ENCODE data around the gene TOLLIP.

TOLLIP gene

GRCh38 chr11:1301220-1302000 lies 8.0 kb downstream of the TOLLIP start:
- H3K27me3 ChIP-seq = no peaks in the 10 kb centered on the region
- peak overlapping the region in 7 of 11 experiments; percentile 9 to 98 (median 93); a peak in 13 of 22 replicates for H3K4me2 ChIP-seq
- peaks cover 91 to 100% (median 98%) of the 10 kb centered on the region in 11 experiments for H4K20me1 ChIP-seq
- peaks cover 45 to 96% (median 87%) of the 10 kb centered on the region in 10 experiments for H3K4me1 ChIP-seq
- peak overlapping the region in 8 of 11 experiments; percentile 5 to 73 (median 34); a peak in 9 of 22 replicates for H3K9ac ChIP-seq
- H3K4me3 ChIP-seq = no peak overlapping the region
- H3K27ac ChIP-seq = peak overlapping the region in 10 of 11 experiments; percentile 5 to 58 (median 34); a peak in 11 of 22 replicates
- no peaks in the 10 kb centered on the region for H3K9me3 ChIP-seq (replicated peaks in 1 of 11)
- peaks cover 20 to 93% (median 63%) of the 10 kb centered on the region in 11 experiments; a peak in 21 of 22 replicates for H3K36me3 ChIP-seq
- no peak for TF ChIP-seq Cebpa-rat (IDR thresholded peaks at IDR 0.05)

GRCh38 chr11:1300569-1301187 lies 8.8 kb downstream of the TOLLIP start:
- H3K27ac ChIP-seq = peak overlapping the region in 7 of 11 experiments; percentile 32 to 76 (median 67); a peak in 9 of 22 replicates
- H3K4me2 ChIP-seq = peak overlapping the region in 6 of 11 experiments; percentile 2 to 97 (median 66); a peak in 11 of 22 replicates
- no peak overlapping the region for H3K4me3 ChIP-seq
- no peaks in the 10 kb centered on the region for H3K27me3 ChIP-seq
- H4K20me1 ChIP-seq = peaks cover 91 to 100% (median 98%) of the 10 kb centered on the region in 11 experiments
- H3K4me1 ChIP-seq = peaks cover 37 to 88% (median 80%) of the 10 kb centered on the region in 10 experiments
- H3K36me3 ChIP-seq = peaks cover 19 to 93% (median 63%) of the 10 kb centered on the region in 11 experiments; a peak in 21 of 22 replicates
- H3K9me3 ChIP-seq (replicated peaks in 1 of 11) = no peaks in the 10 kb centered on the region
- H3K9ac ChIP-seq = peak overlapping the region in 7 of 11 experiments; percentile 3 to 55 (median 35); a peak in 7 of 22 replicates
- TF ChIP-seq Cebpa-rat (IDR thresholded peaks at IDR 0.05) = no peak

DNA sequence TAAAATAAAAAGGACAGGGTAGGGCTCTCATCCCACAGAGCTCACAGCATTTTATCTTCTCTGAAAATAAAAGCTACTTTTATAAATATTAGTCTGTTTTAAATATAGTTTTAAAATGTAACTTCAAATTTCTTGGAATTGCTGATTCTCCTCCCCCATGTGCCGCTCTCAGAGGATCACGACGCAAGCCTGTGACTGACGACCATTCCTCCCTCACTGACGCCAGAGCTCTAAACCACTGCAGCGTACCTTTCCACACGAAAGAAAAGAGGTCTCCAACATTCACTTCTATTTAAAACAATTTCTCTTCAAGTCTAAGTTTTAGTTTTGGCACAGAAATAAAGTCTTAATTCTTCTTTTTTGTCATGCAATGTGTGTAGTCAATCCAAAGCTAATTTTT lies 9.3 kb downstream of the TOLLIP start:
- peak overlapping the region in 9 of 11 experiments; percentile 28 to 76 (median 67); a peak in 12 of 22 replicates for H3K27ac ChIP-seq
- no peak for TF ChIP-seq Cebpa-rat (IDR thresholded peaks at IDR 0.05)
- no peaks in the 10 kb centered on the region for H3K9me3 ChIP-seq (replicated peaks in 1 of 11)
- peak overlapping the region in 8 of 11 experiments; percentile 3 to 65 (median 38); a peak in 7 of 22 replicates for H3K9ac ChIP-seq
- peaks cover 18 to 93% (median 63%) of the 10 kb centered on the region in 11 experiments; a peak in 21 of 22 replicates for H3K36me3 ChIP-seq
- H3K4me1 ChIP-seq = peaks cover 32 to 83% (median 74%) of the 10 kb centered on the region in 10 experiments
- peaks cover 91 to 100% (median 98%) of the 10 kb centered on the region in 11 experiments for H4K20me1 ChIP-seq
- no peak overlapping the region for H3K4me3 ChIP-seq
- H3K27me3 ChIP-seq = no peaks in the 10 kb centered on the region
- H3K4me2 ChIP-seq = peak overlapping the region in 7 of 11 experiments; percentile 48 to 97 (median 83); a peak in 13 of 22 replicates

DNA sequence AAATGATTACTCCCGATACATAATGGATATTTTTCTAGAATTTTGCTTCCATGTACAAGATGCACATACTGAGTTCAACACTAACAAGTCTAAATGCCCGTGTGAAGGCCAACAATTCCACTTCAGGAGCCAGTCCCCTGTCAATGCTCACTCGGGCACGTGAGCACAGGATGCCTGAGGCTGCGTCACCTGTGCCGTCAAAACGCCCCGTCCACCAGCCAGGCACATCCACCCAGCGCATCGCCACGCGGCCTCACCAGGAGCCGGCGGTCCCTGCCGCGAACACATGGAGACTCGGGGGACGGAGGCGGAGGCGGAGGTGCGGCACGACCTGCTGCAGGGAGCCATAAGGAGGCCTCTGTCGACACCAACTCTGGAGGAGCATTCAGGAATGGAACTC lies 9.8 kb downstream of the TOLLIP start:
- H3K27ac ChIP-seq = peak overlapping the region in 9 of 11 experiments; percentile 28 to 76 (median 67); a peak in 16 of 22 replicates
- H3K9me3 ChIP-seq (replicated peaks in 1 of 11) = no peaks in the 10 kb centered on the region
- peak overlapping the region in 10 of 11 experiments; percentile 2 to 68 (median 40); a peak in 9 of 22 replicates for H3K9ac ChIP-seq
- no peaks in the 10 kb centered on the region for H3K27me3 ChIP-seq
- peaks cover 90 to 100% (median 97%) of the 10 kb centered on the region in 11 experiments for H4K20me1 ChIP-seq
- H3K4me2 ChIP-seq = peak overlapping the region in 10 of 11 experiments; percentile 65 to 97 (median 78); a peak in 19 of 22 replicates
- H3K4me1 ChIP-seq = peaks cover 27 to 78% (median 69%) of the 10 kb centered on the region in 10 experiments
- H3K36me3 ChIP-seq = peaks cover 18 to 92% (median 64%) of the 10 kb centered on the region in 11 experiments; a peak in 21 of 22 replicates
- no peak for TF ChIP-seq Cebpa-rat (IDR thresholded peaks at IDR 0.05)
- H3K4me3 ChIP-seq = 0 out of 20 replicates have a peak overlapping the region, but pooled peaks of 2 of the 10 experiments have one; percentile 8 to 12

DNA sequence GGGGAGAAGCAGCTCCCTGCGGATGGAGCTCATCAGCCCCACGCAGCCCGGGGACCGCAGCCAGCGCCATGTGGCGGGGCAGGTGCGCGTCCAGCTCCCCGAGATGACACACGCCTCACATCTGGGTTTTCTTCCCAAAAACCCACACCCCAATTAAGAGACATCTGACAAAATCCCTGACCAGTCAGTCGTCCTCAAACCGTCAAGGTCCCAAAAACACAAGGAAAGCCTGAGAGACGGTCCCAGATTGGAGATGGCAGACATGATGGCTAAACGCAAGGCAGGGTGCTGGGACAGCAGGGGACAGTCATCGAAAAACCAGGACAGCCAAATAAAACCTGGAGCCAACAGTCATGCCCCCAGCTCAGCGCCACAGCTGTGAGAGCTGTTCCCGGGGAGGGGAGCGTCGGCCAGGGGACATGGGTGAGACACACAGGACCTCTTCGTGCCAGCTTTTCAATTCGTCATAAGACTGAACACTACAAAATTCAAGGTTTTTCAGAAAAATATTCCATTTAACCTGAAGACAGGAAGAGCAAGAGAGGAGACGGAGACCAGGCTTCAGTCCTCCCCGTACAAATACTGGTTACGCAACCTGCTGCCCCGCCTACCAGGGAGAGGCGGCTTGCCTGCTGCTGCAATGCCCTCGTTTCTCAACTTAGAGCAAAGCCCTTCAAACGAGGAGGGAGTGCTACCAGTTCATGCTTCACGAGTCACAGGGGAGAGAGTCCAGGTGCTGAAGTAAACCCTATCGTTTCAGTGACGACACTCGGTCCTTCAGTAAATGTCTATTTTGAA lies 10.5 kb downstream of the TOLLIP start:
- H3K27me3 ChIP-seq = no peaks in the 10 kb centered on the region
- peaks cover 26 to 71% (median 64%) of the 10 kb centered on the region in 10 experiments for H3K4me1 ChIP-seq
- peak overlapping the region in 3 of 10 experiments; percentile 7 to 30 (median 12); a peak in 3 of 20 replicates for H3K4me3 ChIP-seq
- peak overlapping the region in 9 of 11 experiments; percentile 51 to 76 (median 68); a peak in 17 of 22 replicates for H3K27ac ChIP-seq
- H3K9me3 ChIP-seq (replicated peaks in 1 of 11) = no peaks in the 10 kb centered on the region
- H3K9ac ChIP-seq = peak overlapping the region in 10 of 11 experiments; percentile 29 to 68 (median 48); a peak in 18 of 22 replicates
- H4K20me1 ChIP-seq = peaks cover 84 to 97% (median 93%) of the 10 kb centered on the region in 11 experiments
- H3K4me2 ChIP-seq = peak overlapping the region; percentile 36 to 97 (median 77)
- H3K36me3 ChIP-seq = peaks cover 20 to 88% (median 66%) of the 10 kb centered on the region in 11 experiments
- TF ChIP-seq Cebpa-rat (IDR thresholded peaks at IDR 0.05) = peak; percentile 41 to 97 (median 95); a peak in 19 of 22 replicates

DNA sequence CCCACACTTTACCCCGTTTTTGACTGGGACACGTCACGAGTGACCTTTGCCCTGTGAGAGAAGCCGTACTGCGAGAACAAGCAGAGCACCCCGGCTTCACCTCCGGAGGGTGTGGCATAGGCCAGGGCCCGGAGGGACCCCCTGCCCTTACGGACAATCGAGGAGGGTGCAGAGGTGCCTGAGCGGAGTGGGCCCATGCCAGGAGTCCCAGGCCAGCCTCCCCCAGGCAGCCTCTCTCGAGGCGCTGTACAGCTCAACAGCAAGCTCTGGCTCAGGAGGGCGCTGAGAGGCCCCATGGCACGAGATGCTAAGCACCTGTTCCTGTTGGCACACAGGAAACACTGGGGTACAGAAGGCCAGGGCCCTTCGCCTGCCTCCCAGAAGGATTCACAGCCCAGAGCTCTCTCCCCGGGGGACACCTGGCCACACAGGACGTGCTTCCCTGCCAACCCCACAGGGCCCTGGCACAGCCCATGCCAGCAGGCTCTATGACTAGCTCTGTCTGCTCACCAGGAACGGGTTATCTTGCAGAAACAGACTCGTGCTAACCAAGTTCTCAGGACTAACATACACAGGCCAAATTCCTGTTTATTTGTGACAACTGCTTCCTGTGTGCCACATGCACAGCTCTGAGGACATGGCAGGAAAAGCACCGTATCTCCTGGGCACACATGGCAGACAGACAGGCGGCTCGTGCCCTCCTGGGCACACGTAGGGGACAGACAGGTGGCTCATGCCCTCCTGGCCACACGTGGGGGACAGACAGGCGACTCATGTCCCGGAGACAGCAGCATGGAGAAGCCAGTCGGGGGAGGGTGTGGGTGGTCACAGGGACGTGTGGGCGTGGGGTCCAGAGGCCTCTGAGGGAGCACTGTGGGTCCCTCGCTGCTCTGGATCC lies 11.6 kb downstream of the TOLLIP start:
- Histone ChIP-seq H3K36me3 (peaks cover 23 to 89% (median 66%) of the 10 kb centered on the region in 11 experiments), H3K4me3 (0 out of 20 replicates have a peak overlapping the region, but pooled peaks of 1 of the 10 experiments have one; percentile 31), H3K4me1 (peaks cover 26 to 60% (median 54%) of the 10 kb centered on the region in 10 experiments), H4K20me1 (peaks cover 84 to 97% (median 93%) of the 10 kb centered on the region in 11 experiments), H3K4me2 (peak overlapping the region; percentile 36 to 97 (median 77)), H3K27ac (peak overlapping the region in 9 of 11 experiments; percentile 51 to 76 (median 68); a peak in 18 of 22 replicates), H3K9ac (peak overlapping the region; percentile 6 to 68 (median 48); a peak in 16 of 22 replicates), H3K27me3 (no peaks in the 10 kb centered on the region), H3K9me3 (replicated peaks in 1 of 11) (no peaks in the 10 kb centered on the region)
- TF ChIP-seq Cebpa-rat (IDR thresholded peaks at IDR 0.05) = no peak

GRCh38 chr11:1297011-1297575 lies 12.3 kb downstream of the TOLLIP start:
- Histone ChIP-seq H3K4me3 (no peak overlapping the region), H3K4me1 (peaks cover 26 to 53% (median 46%) of the 10 kb centered on the region in 10 experiments), H3K36me3 (peaks cover 30 to 90% (median 66%) of the 10 kb centered on the region in 11 experiments), H4K20me1 (peaks cover 84 to 97% (median 93%) of the 10 kb centered on the region in 11 experiments), H3K9ac (peak overlapping the region in 7 of 11 experiments; percentile 42 to 68 (median 49); a peak in 5 of 22 replicates), H3K27ac (peak overlapping the region in 5 of 11 experiments; percentile 62 to 76 (median 72); a peak in 9 of 22 replicates), H3K27me3 (no peaks in the 10 kb centered on the region), H3K9me3 (replicated peaks in 1 of 11) (no peaks in the 10 kb centered on the region), H3K4me2 (peak overlapping the region in 6 of 11 experiments; percentile 36 to 89 (median 72); a peak in 6 of 22 replicates)
- no peak for TF ChIP-seq Cebpa-rat (IDR thresholded peaks at IDR 0.05)
